ENCODE data around the gene AMPD2.

DNA sequence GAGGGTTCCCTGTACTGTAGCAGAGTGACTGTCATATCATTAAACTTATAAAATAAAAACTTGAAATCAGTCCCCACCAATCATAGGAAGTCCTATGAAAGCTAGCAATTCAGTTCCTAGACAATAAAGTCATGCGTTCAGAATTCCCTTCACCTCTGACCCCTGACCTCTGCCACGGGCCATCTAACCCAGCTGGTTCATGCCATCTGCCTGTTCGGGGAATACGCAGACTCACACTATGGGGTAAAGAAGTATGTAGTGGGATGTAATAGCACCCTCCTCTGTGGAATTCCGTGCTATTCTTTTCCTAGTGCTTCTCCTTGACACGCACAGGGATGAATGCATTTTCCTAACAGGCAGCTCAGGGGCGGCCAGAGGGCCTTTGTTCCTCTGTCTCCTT lies 38.3 kb downstream of the AMPD2 start:
- TF ChIP-seq, protein P1, sequence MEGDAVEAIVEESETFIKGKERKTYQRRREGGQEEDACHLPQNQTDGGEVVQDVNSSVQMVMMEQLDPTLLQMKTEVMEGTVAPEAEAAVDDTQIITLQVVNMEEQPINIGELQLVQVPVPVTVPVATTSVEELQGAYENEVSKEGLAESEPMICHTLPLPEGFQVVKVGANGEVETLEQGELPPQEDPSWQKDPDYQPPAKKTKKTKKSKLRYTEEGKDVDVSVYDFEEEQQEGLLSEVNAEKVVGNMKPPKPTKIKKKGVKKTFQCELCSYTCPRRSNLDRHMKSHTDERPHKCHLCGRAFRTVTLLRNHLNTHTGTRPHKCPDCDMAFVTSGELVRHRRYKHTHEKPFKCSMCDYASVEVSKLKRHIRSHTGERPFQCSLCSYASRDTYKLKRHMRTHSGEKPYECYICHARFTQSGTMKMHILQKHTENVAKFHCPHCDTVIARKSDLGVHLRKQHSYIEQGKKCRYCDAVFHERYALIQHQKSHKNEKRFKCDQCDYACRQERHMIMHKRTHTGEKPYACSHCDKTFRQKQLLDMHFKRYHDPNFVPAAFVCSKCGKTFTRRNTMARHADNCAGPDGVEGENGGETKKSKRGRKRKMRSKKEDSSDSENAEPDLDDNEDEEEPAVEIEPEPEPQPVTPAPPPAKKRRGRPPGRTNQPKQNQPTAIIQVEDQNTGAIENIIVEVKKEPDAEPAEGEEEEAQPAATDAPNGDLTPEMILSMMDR (IDR thresholded peaks at IDR 0.05; ENCODE audit: extremely low read depth in 1 of 2, insufficient read depth in 1 of 2, low read depth in 1 of 2, low read length in 2 of 2) = no peak
- TF ChIP-seq POLR2AphosphoS5 (IDR thresholded peaks at IDR 0.05; ENCODE audit: insufficient read depth, low read depth, low read length) (no peak), POLR2A (IDR thresholded peaks at IDR 0.05; ENCODE audit: low read depth, low read length) (no peak), EZH2 (IDR thresholded peaks at IDR 0.05; ENCODE audit: borderline replicate concordance, low read depth, low read length, severe bottlenecking) (no peak), MYC (IDR thresholded peaks at IDR 0.05; ENCODE audit: low read depth, low read length) (no peak), JUN (IDR thresholded peaks at IDR 0.05; ENCODE audit: borderline replicate concordance, insufficient read depth, insufficient read length, low read depth) (no peak), FOS (IDR thresholded peaks at IDR 0.05; ENCODE audit: borderline replicate concordance, insufficient read depth, low read length) (no peak)
- TF ChIP-seq, protein P2, sequence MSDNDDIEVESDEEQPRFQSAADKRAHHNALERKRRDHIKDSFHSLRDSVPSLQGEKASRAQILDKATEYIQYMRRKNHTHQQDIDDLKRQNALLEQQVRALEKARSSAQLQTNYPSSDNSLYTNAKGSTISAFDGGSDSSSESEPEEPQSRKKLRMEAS (IDR thresholded peaks at IDR 0.05; ENCODE audit: insufficient read depth, insufficient read length) = no peak
